HS-27A (cell line): ENCODE measurements around the gene METAP2.

Experiments
- DNase-seq: peaks from one replicate; pipeline ENCODE4 v3.0.0-alpha.2; 2012; ENCODE audit warnings: low read depth, missing footprints

Gene METAP2

DNA sequence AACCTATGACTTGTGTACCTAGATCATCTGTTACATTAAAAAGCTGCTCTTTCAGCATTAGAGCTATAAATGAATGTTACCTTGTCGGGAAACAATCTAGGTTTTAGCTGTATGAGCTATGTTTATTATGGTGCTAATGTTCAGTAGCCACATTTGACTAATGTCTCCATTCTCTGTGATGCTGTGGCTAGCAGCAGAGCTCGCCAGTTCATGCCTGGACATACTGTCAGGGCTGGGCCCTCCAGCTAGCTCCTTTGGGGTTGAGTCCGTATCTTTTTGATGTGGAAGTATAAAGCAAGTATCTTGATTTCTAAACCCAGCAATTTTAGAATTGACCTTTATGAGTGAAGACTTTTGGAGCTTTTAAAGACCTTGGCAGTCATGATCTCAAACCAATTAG, 41.2 kb downstream of the METAP2 start:
- no peak for DNase-seq

DNA sequence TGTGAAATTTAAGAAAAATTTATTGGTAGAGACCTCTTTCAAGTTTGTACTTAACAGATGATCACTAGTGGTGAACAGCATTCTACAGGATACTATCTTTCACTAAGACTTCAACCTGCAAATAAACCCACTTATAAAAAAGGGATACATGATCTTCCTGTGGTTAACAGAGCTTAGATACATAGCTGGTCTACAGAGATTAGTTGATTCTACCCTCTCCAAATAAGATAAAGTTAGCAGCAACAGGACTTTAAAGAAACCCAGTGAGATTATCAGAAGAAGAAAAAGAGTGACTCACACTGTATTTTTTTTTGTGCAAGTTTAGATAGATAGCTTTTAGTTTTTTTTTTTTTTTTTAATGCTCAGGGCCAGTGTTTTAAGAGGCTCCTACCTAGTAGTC, 42.8 kb downstream of the METAP2 start:
- no peak for DNase-seq

- no peak for DNase-seq
Measured at GRCh38 chr12:95517246-95517645, 43.3 kb downstream of the METAP2 start.

DNA sequence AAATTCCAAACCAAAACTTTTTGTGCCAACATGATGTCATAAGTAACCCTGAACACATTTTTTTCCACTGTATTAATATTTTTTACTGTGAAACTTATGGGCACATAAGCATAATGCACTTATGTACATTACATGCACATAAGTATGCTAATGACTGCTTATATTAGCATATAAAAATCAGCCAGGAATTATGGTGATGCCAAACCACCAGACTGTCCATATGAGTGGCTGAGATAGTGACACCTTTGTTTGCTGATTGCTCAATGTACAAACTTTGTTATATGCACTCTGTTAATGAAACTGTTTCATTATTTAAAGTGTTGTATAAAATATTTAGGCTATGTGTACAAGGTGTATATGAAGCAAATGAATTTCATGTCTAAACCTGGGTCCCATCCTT, 45.0 kb downstream of the METAP2 start:
- no peak for DNase-seq

DNA sequence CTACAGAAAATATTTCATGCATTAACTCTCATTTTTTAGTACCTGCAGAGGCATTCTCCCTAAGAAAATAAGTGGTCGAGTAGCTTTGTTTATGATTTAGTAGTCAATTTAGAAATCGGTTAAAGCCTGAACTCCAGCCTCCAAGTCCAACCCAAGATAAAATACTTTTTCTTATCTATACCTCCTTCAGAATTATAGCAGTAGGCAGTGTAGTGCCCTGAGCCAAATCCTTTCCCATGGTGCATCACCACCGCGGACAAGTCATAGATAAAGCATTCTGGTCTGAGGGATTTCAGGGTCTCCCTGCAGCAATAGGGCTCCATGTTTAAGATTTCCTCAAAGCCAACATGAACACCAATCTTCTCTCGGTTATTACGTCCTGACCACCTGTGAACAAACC, 46.9 kb downstream of the METAP2 start:
- DNase-seq: no peak

- no peak for DNase-seq
Measured at GRCh38 chr12:95522692-95523091, 48.7 kb downstream of the METAP2 start.

GRCh38 chr12:95528431-95528830, 54.5 kb downstream of the METAP2 start:
- no peak for DNase-seq

DNA sequence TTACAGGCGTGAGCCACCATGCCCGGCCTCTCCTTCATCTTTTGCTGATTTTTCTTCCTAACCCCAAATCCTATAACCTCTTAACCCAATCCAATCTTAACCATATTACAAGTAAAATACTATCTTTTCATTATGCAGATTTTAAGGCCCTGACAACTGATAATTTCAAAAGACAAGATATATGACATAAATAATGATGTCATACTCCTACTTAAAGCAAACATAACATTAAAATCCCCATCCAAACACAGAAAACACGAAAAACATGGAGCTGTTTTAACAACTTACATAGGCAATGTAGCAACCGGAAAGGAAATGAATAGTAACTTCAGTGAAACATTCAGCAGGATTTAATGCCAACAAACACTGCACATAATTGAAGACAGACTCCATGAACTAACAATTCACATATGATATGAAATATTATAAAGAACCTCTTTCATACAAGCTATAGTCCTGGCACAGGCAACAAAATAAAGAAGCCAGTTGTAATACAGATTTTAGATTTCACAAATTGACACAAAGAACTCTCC, 55.8 kb downstream of the METAP2 start:
- no peak for DNase-seq

- DNase-seq: peak; percentile 39
Measured at GRCh38 chr12:95532851-95533250, 58.9 kb downstream of the METAP2 start.

DNA sequence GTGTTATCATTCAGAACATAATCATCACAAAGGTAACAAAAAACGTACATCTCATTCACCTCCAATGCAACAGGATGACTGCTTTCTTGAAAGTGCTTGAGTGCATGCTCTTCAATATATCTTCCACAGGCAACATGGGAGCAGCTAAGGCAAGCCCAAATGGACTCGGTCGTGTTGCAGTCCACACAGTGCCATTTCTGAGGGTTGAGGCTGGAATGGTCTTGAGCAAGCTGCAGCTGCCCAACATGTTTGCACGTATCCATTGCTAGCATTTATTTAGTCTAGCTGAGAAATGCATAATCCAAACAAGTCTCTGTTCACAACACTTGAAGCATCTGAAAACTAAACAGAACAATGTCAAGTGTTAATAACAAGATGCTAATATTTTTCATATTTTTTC, 60.0 kb downstream of the METAP2 start:
- DNase-seq: no peak

- DNase-seq: no peak
Measured at GRCh38 chr12:95538006-95538405, 64.1 kb downstream of the METAP2 start.

GRCh38 chr12:95538656-95539055, 64.7 kb downstream of the METAP2 start:
- DNase-seq: no peak

DNA sequence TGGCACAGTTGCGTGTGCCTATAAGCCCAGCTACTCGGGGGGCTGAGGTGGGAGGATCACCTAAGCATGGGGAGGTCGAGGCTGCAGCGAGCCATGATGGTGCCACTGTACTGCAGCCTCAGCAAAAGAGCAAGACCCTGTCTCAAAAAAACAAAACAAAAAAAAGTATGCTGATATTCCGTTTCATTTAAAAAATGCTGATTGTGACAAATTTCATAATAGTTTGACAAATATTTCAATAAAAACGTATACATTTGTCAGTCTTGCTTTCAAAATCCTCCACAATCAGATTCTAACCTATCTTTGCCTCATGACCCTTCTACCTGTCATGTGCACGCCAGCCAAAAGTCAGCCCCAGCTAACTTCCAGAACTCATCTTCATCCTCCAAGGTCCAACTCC, 67.5 kb downstream of the METAP2 start:
- DNase-seq: no peak

- DNase-seq: no peak
Measured at GRCh38 chr12:95543305-95543704, 69.4 kb downstream of the METAP2 start.

GRCh38 chr12:95544756-95545155, 70.8 kb downstream of the METAP2 start:
- no peak for DNase-seq

- no peak for DNase-seq
Measured at GRCh38 chr12:95545303-95545702, 71.4 kb downstream of the METAP2 start.

GRCh38 chr12:95545731-95546490, 72.0 kb downstream of the METAP2 start:
- DNase-seq: no peak

DNA sequence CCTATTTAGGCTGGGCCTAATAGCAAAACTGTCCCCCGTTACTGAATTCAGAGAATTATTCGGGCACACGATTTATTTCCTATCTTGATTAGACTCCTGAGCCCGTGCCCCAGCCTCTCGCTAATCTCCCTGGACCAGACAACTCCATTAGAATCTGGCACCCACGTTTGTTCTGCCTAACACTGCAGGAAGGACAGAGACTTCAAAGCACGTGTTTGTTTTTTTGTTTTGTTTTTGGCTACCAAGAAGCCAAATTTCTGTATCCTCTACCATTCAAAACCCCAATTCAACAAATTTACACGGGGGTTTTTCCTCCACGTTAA, 72.5 kb downstream of the METAP2 start:
- DNase-seq: no peak

GRCh38 chr12:95547522-95548055, 73.6 kb downstream of the METAP2 start:
- DNase-seq: no peak

GRCh38 chr12:95548056-95548538, 74.1 kb downstream of the METAP2 start:
- no peak for DNase-seq

DNA sequence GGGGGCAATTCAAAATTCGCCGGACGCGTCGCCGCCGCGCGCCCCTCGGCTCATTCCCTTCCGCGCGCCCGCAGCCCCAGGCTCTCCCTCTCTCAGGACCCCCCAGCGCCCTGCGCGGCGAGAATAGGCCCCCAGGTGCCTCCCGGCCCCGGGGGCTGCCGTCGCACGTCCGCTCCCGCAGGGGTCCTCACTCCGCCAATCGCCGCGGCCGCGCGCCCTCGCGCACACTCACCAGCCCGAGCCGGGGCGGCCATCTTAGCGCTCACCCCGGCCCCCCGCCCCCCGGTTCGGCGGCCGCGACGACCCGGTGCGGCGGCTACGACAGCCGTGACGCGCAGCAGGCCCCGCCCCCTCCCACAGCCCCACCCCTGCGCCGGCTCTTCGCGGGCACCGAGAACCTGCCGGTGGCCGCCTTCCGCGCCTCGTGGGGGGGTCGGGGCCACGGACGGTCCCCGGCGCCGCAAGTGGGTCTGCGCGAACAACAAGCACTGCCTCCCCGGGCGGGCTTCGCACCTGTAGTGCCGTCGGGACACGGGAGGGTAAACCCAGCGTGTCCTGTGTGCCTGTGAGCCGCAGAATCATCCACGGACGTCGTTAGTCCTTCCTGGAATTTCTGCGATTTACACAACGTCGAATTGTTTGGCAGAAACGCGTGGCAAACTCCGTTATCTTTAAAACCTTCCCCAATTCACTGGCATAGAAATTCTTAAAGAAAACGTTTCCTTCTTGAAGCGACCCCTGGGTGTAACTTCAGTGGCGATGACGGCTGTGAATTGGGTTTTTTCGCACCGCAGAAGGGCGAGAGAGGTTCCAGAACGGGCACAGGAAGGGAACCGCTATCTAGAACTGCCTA, 74.8 kb downstream of the METAP2 start:
- no peak for DNase-seq

DNA sequence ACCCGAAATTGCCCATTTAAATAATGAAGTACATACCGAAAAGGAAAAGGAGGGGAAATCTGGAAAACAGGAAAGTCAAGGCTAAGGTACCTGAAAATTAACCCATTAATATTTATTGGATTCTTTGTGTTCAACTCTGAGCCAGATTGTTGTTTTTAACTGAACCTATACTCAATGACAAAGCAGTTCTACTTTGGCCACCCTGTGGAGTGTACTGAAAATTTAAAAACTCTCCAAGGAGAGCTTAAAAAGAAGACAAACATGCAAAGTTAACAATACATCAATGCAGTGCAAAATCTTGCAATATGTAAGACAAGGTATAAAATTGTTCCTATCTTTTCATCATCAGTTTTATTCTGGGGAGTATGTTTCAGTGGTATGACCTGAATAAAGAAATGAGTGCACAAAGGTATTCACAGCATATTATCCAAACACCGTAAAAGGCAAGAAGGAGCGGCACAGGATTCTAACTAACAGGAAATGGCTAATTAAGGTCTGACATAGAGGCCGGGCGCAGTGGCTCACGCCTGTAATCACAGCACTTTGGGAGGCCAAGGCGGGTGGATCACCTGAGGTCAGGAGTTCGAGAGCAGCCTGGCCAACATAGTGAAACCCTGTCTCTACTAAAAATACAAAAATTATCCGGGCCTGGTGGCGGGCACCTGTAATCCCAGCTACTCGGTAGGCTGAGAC, 75.6 kb downstream of the METAP2 start:
- DNase-seq: no peak
